NCI-H345 treated with DMSO at 0.1 percent for 48 hours (cell line): ENCODE measurements around the gene WNT5B.

Source experiments
- DNase-seq: peaks from one replicate; lab custom pipeline; 2025; ENCODE audit not compliant: unreplicated experiment; lab: John Stamatoyannopoulos, UW

The WNT5B gene

GRCh38 chr12:1628666-1629337 lies at the start of gene WNT5B:
Gene WNT5B (plus strand): TSS chr12:1629231. CDS start chr12:1631355, 2,124 bp downstream.
- DNase-seq: no peak

- no peak for DNase-seq
Observed at GRCh38 chr12:1579651-1580435, 49.2 kb upstream of the WNT5B start.

DNA sequence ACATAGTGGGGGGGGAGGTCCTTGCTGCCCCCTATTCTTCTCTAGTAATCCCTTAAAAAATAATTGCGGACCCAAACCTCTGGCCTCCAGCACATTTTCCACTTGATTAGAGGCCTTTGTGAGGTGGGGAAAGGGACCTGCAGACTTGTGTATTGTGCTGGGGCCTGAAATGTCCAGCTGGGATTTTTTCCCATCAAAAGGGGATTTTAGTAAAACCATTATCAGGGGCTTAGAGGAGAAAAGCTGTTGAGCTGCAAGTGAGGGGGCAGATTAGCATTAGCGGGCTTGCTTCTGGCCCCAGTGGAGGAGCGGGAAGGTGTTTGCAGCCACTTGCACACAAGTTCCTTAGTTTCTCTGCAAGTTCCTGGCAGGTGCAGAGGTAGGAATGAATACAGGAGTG lies 48.5 kb upstream of the WNT5B start:
- no peak for DNase-seq

- DNase-seq: no peak
Observed at GRCh38 chr12:1581973-1582708, 46.9 kb upstream of the WNT5B start.

GRCh38 chr12:1582709-1583050 lies 46.4 kb upstream of the WNT5B start:
- no peak for DNase-seq

GRCh38 chr12:1583421-1584078 lies 45.5 kb upstream of the WNT5B start:
- peak; percentile 80 for DNase-seq

GRCh38 chr12:1584326-1584725 lies 44.7 kb upstream of the WNT5B start:
- DNase-seq: no peak

- no peak for DNase-seq
Observed at GRCh38 chr12:1587927-1588574, 41.0 kb upstream of the WNT5B start.

- no peak for DNase-seq
Observed at GRCh38 chr12:1588575-1588947, 40.5 kb upstream of the WNT5B start.

DNA sequence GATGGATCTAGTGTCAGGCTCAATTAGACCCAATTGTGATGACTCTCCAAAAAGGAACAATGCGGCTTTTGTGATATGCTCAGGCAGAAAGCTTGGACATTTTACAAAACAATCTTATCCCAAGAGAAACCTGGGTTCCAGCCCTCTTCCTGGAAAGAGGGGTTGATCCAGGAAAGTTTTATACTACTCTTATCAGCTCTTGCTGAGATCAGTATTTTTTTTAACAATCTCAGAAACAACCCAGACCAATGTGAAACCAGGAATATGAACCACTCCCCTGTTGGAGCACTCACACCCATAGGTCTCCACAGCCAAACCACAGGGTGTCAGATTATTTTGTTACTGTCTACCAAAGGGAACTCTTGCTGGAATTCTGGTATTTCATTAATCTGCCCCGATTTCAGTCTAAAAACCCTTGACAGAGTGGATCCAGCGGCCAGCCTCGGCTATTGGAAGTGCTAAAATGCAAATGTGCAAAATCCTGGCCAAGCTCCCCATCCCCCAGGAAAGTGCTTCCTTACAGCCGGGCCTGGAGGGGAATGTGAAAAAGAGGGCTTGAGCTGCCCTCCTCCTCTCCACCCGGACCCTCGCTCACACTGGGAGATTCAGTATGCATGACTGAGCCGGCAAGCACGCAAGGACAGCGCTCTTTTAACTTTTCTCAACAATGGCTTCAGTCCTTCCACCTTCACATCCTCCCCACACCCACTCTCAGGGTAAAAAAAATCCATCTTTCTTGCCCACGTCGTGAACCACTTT lies 38.6 kb upstream of the WNT5B start:
- no peak for DNase-seq

- no peak for DNase-seq
Observed at GRCh38 chr12:1591034-1591433, 38.0 kb upstream of the WNT5B start.

- no peak for DNase-seq
Observed at GRCh38 chr12:1591543-1591942, 37.5 kb upstream of the WNT5B start.

DNA sequence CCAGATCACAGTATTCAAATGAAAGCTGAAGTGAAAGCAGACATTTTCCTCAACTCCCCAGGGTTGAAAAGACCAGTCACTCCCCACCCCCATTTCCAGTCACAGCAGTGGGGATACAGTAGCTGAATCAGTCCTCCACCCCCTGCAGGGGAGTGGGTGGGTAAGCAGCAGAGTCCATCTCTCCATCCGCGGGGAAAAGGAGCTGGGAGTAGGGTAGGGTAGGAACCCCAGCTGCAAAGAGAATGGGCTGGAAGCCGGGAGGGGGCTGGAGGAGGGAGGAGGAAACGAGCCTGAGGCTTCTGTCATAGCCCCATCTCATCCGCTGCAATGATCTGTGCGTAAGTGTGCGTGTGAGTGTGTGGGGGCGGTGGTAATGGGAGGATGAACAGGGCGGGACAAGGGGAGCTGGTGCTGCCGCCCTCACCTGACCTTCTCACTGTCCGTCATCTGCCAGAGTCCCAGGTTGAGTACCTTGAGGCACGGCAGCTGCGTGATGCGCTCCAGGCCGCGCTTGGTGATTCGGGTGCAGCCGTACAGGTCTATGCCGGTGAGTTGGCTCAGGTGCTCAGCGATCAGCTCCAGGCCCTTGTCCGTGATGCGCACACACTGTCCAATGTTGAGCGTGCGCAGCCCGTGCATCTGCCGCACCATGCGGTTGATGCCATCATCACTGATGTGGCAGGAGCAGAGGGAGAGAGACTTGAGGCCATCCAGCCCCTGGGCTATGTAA lies 36.4 kb upstream of the WNT5B start:
- DNase-seq: no peak

GRCh38 chr12:1593174-1594005 lies 35.6 kb upstream of the WNT5B start:
- DNase-seq: peak; percentile 34

GRCh38 chr12:1594006-1594260 lies 35.1 kb upstream of the WNT5B start:
- peak; percentile 37 for DNase-seq

GRCh38 chr12:1594261-1595025 lies 34.6 kb upstream of the WNT5B start, which contains the start of gene FBXL14:
Gene FBXL14 (minus strand): TSS chr12:1594581. CDS start chr12:1594066, 515 bp downstream.
- DNase-seq: peak; percentile 34

DNA sequence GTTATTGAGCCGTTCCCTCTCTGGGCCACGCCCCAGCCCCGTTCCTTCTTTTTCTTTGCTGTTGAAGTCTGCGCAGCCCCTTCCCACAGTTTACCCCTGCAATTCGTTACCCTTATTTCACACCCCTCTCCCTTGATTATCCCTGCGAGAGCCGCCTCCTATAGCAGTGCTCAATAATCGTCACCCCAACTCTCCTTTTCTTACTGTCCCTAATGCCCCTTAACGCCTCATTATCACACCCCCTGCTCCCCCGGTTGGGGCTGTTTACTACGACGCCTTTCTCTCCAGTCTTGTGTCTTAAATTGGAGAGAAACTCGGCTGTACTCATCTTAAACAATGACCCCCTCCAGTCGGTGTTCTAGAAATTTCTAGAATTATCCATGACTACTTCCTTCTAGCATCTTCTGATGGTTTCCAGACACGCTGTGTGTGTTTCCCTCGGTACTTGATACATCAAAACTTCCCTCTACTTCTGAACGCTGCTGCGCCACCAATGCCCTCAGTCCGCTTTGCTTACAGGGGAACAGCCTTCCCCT lies 33.9 kb upstream of the WNT5B start:
- DNase-seq: no peak
